ENCODE measurements around the gene STK35. TPM values are rescaled to one million over a fixed set of nuclear protein-coding genes. Genes with fewer than 3 reads are reported as not detected.

STK35 gene
- total RNA-seq, 3 donors from 2014 or later = 20.2 to 23.3 (median 22.2) TPM

DNA sequence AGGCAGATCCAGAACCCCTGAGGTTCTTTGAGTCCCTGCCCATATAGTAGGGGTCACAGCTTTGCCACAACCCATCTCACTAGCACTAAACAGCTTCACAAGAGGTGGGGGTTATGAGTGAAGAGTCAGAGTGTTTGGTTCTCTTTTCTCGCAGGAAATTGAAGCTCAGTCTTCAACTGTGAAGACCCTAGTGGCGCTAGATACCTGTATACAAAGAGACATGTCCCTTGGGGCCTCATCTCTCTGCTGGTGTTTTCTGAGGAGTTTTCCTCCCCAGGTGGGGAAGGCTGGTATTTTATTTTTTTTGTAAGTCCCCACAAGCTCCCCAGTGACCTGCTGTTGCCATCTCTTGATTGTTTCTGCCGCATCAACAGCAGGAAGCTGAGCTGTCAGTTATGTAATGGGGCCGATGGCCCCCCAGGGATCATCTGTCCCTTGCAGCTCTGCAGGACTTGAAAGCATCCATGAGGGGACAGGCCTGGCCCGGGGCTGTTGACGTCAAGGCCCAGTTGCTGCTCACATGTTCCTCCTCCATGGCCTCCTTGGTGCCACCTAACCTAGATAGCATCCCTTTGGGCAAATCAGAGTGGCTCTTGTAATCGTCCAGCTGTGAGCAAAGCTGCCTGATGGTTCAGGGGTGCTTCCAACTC lies 23.1 kb downstream of the STK35 start:
- TF ChIP-seq CTCF (IDR thresholded peaks at IDR 0.05) = no peak
- no peak overlapping the region for H3K4me3 ChIP-seq
- intact Hi-C loops (cut with DNase I, micrococcal nuclease) = no loop called here
- no peaks in the 10 kb centered on the region for H3K4me1 ChIP-seq (ENCODE audit: low read depth)
- ATAC-seq (no peak), DNase-seq (no peak)
- no peaks in the 10 kb centered on the region for H3K9me3 ChIP-seq
- no peaks in the 10 kb centered on the region for H3K36me3 ChIP-seq (ENCODE audit: low read depth)

DNA sequence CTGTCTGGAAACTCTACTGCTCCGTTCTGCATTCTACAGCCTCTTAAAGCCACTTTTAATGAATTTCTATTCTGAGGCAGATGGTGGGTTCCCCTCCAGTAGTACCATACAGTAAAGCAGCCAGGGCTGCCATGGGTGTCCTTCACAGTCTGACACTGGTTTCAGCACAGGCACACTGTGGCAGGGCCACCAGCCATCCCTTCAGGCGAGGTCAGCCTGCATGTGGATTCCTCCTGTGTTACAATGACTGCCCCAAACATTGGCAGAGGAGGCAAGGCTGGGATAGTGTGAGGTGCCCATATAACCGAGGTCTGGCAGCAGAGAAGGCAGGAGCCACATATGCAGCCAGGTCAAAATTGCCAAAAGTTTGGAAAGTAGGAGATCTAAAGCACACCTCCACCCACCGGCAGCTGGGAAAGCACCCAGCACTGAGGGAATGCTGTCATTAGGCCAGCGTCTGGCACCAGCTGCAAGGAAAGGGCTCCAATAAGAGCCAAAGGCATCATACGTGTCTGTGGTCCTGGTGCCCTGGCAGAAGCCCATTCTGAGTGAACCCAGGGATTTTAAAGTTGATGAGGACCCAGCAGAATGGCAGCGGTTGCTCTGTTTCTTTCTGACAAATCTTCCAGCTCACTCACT lies 24.0 kb downstream of the STK35 start:
- intact Hi-C loops (cut with DNase I, micrococcal nuclease) = no loop called here
- ATAC-seq = no peak
- Histone ChIP-seq H3K9me3 (no peaks in the 10 kb centered on the region), H3K4me1 (ENCODE audit: low read depth) (no peaks in the 10 kb centered on the region), H3K36me3 (ENCODE audit: low read depth) (no peaks in the 10 kb centered on the region), H3K4me3 (no peak overlapping the region)
- no peak for TF ChIP-seq CTCF (IDR thresholded peaks at IDR 0.05)
- DNase-seq = no peak

DNA sequence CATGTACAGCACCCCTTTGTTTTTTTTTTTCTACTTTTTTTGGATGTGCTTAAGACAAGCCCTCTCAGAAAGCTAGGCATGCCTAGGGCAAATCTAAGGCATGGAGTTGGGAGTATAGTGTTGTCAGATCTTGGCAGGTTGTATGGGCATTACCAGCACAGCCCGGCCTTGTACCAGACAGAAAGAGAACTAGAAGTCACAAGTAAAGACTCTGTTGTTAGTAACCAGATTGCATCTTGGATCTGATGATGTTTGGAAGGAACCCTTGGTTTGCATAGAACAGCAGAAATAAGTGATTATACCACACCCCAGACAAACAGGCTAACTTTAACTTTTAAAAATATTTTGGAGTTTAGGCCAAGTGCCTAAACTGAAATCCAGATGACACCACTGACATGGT lies 25.6 kb downstream of the STK35 start:
- intact Hi-C loops (cut with DNase I, micrococcal nuclease) = no loop called here
- TF ChIP-seq CTCF (IDR thresholded peaks at IDR 0.05) = no peak
- Histone ChIP-seq H3K9me3 (no peaks in the 10 kb centered on the region), H3K36me3 (ENCODE audit: low read depth) (no peaks in the 10 kb centered on the region), H3K4me3 (no peak overlapping the region), H3K4me1 (ENCODE audit: low read depth) (peaks cover 8% of the 10 kb centered on the region)
- DNase-seq = no peak
- no peak for ATAC-seq

DNA sequence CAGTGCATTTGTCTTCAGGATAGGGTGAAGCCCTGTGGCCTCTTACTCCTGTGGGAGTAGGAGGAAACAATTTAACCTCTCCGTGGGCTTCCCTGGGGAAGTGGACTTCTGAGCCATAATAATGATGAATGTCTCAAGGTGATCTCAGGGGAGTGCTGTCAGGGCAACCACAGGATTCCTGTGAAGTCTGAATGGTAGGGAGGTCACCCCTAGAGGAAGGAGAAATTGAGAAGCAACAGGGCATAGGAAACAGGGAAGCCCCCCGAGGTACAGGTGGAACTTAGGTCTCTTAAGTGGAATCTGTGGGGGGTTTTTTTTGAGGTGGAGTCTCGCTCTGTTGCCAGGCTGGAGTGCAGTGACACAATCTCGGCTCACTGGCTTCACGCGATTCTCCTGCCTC lies 26.9 kb downstream of the STK35 start:
- H3K4me3 ChIP-seq = no peak overlapping the region
- H3K36me3 ChIP-seq (ENCODE audit: low read depth) = no peaks in the 10 kb centered on the region
- peaks cover 10% of the 10 kb centered on the region for H3K4me1 ChIP-seq (ENCODE audit: low read depth)
- DNase-seq (no peak), ATAC-seq (no peak)
- intact Hi-C loops (cut with DNase I, micrococcal nuclease) = no loop called here
- no peak for TF ChIP-seq CTCF (IDR thresholded peaks at IDR 0.05)
- no peaks in the 10 kb centered on the region for H3K9me3 ChIP-seq

GRCh38 chr20:2130062-2130591 lies 28.5 kb downstream of the STK35 start:
- ATAC-seq (no peak), DNase-seq (no peak)
- TF ChIP-seq CTCF (IDR thresholded peaks at IDR 0.05) = no peak
- intact Hi-C loops (cut with DNase I, micrococcal nuclease) = no loop called here
- Histone ChIP-seq H3K9me3 (no peaks in the 10 kb centered on the region), H3K4me1 (ENCODE audit: low read depth) (peaks cover 12% of the 10 kb centered on the region), H3K36me3 (ENCODE audit: low read depth) (no peaks in the 10 kb centered on the region), H3K4me3 (no peak overlapping the region)

All from mucosa of descending colon (tissue), 3 donors.